Measurements from ENCODE around the gene PROK1.

PROK1 gene

GRCh38 chr1:110480356-110481096, 29.6 kb downstream of the PROK1 start:
- TF ChIP-seq POLR2A (IDR thresholded peaks at IDR 0.05; ENCODE audit: low read depth, low read length) = no peak
- no peak for DNase-seq (ENCODE audit: insufficient read length, low spot score)
- no peak for FAIRE-seq

DNA sequence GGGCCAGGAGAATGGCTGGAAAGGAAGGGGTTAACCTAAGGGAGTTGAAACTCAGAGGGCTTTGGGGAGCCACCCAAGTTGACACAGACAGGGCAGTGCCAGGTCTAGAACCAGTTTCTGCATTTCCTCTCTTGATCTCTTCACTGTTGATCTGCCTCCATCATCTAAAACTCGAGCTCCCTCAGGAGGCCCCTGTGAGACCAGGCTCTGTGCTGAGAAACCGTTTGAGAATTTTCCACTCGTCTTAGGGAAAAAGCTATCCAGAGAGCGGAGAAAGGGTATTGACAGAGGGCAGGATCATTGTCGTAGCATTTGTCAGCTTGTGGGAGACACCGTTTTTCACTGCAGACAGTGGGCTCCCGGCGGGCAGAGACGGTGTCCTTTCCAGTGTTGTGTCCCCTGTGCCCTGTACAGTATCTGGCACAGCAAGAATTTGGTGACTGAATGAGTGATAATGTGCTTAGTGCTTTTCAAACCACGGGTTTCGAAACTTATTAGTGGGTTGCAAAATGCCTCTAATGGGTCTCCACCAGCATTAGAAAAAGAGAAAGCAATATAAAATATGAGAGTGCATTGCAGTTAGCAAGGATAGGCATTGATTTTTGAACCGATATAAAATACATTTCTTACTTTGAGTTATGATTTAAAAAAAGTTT, 31.1 kb downstream of the PROK1 start:
- no peak for TF ChIP-seq POLR2A (IDR thresholded peaks at IDR 0.05; ENCODE audit: low read depth, low read length)
- FAIRE-seq (no peak), DNase-seq (ENCODE audit: insufficient read length, low spot score) (no peak)

GRCh38 chr1:110482662-110483307, 31.8 kb downstream of the PROK1 start:
- FAIRE-seq = no peak
- no peak for DNase-seq (ENCODE audit: insufficient read length, low spot score)

DNA sequence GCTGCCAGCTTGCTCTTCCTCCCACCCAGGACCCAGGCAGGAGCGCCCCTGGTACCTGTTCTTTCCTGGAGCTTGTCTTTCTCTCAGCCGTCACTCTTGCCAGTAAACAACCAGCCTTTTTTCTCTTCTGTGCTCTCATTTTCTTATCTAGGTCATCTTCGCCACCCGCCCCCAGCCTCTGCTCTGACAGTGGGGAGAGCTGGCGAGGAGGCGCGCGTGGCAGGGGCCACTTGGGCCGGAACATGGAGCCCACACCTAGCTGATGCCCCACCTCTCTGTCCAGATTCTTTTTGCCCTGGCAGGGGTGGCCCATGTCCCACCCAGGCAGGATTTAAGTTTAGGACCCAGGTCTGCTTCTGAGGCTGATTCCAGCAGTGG, 32.3 kb downstream of the PROK1 start:
- FAIRE-seq = no peak
- DNase-seq (ENCODE audit: insufficient read length, low spot score) = no peak
- TF ChIP-seq POLR2A (IDR thresholded peaks at IDR 0.05; ENCODE audit: low read depth, low read length) = no peak

More at GRCh38 chr1:110482662-110483307, 31.8 kb downstream of the PROK1 start:
- no peak for TF ChIP-seq POLR2A (IDR thresholded peaks at IDR 0.05; ENCODE audit: low read depth, low read length)

DNA sequence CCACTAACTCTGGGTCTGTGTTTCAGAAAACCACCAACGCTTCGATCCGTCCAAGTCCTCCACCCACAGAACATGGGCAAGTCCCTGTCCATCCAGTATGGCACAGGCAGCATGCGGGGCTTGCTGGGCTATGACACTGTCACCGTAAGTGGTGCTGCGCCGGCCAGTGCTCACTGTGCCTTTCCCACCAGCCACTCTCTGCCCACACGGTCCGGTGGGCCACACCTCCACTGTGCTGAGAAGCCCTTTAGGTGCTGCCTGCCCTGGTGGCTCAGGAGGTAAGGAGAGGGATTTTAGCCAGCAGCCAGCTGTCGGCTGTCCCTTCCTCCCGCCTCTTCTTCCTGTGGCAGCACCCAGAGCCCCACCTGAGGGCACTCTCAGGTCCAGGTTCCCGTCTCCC, 33.9 kb downstream of the PROK1 start:
- FAIRE-seq = no peak
- no peak for DNase-seq (ENCODE audit: insufficient read length, low spot score)
- TF ChIP-seq POLR2A (IDR thresholded peaks at IDR 0.05; ENCODE audit: low read depth, low read length) = no peak

GRCh38 chr1:110485725-110486124, 34.8 kb downstream of the PROK1 start:
- FAIRE-seq (no peak), DNase-seq (ENCODE audit: insufficient read length, low spot score) (no peak)
- TF ChIP-seq POLR2A (IDR thresholded peaks at IDR 0.05; ENCODE audit: low read depth, low read length) = no peak

GRCh38 chr1:110487726-110488125, 36.8 kb downstream of the PROK1 start:
- FAIRE-seq (no peak), DNase-seq (ENCODE audit: insufficient read length, low spot score) (no peak)
- no peak for TF ChIP-seq POLR2A (IDR thresholded peaks at IDR 0.05; ENCODE audit: low read depth, low read length)

GRCh38 chr1:110488161-110488560, 37.2 kb downstream of the PROK1 start:
- TF ChIP-seq POLR2A (IDR thresholded peaks at IDR 0.05; ENCODE audit: low read depth, low read length) = no peak
- no peak for DNase-seq (ENCODE audit: insufficient read length, low spot score)
- FAIRE-seq = no peak

DNA sequence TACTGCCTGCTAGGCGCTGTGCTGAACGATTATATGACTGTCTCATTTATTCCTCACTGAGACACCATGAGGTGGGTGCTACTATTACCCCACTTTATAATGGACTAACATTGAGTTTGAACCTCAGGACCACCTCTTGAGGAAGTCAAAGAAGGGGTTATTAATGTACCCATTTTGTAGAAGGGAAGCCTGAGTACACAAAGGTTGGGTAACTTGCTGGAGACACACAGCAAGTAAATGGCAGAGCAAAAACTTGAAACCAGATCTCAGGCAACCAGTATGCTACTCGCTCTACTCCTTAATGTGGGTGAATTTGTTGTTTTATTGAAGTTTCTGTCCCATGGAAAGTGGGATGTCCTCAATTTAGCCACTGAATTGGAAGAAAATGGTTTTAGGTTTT, 37.9 kb downstream of the PROK1 start:
- TF ChIP-seq POLR2A (IDR thresholded peaks at IDR 0.05; ENCODE audit: low read depth, low read length) = no peak
- no peak for DNase-seq (ENCODE audit: insufficient read length, low spot score)
- no peak for FAIRE-seq

DNA sequence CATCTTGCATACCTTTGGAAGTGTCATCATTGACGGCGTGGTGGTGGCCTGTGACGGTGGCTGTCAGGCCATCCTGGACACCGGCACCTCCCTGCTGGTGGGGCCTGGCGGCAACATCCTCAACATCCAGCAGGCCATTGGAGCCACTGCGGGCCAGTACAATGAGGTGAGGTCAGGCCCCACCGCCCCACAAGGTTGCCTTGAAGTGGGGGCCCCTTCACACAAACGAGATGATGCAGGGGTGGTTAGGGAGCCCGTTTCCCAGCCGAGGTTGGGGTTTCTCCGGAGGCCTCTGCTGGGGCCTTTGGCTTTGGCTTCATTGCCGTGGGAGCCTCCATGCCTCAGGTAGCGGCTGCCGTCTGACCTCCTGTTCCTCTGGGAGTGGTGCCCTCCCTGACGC, 38.5 kb downstream of the PROK1 start:
- no peak for TF ChIP-seq POLR2A (IDR thresholded peaks at IDR 0.05; ENCODE audit: low read depth, low read length)
- no peak for DNase-seq (ENCODE audit: insufficient read length, low spot score)
- no peak for FAIRE-seq

DNA sequence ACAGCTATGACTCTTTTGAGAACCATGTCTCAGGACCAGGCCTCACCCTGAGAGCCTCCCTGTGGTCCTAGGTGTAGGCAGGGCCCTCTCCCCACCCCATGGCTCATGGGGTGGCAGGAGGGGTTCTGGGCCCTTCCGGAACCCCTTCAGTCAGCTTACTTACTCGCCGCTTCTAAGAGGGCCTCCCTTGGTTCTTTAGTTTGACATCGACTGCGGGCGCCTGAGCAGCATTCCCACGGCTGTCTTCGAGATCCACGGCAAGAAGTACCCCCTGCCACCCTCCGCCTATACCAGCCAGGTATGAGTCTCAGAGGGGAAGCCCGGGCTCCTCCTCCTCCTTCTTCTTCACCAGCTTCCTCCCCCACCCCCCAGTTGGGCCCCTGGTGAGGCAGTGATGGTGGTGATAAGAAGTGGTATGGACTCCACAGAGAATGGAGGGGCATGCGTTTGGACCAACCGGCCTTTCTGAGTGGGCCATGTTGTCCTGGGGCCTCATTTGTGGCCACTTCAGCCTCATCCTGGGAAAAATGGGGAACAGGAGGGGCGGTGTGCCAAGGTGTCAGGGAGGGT, 39.1 kb downstream of the PROK1 start:
- no peak for DNase-seq (ENCODE audit: insufficient read length, low spot score)
- FAIRE-seq = no peak
- no peak for TF ChIP-seq POLR2A (IDR thresholded peaks at IDR 0.05; ENCODE audit: low read depth, low read length)

DNA sequence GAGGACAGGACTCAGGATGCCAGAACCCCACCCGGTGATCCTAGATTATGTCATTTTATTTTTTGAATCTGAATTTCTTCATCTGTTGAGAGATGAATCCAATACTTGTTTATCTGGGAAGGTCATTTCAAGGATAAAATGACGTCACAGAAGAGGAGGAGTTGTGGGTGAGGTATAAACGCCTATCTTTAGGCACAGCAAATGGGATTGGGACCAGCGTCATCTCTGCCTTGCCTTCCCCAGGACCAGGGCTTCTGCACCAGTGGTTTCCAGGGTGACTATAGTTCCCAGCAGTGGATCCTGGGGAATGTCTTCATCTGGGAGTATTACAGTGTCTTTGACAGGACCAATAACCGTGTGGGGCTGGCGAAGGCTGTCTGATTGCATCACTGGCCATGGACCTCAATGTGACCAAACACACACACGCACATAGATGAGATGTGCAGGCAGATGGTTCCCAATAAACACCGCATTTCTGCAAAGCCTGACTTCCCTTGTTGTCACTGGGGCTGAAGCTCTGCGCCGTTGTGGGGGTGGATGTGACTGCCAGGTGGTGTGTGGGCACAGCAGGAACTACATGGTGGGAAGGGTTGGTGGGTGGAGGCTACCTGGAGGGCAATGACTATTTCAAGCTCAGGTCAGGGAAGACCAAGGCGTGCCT, 40.0 kb downstream of the PROK1 start:
- no peak for TF ChIP-seq POLR2A (IDR thresholded peaks at IDR 0.05; ENCODE audit: low read depth, low read length)
- DNase-seq (ENCODE audit: insufficient read length, low spot score) = no peak
- no peak for FAIRE-seq

DNA sequence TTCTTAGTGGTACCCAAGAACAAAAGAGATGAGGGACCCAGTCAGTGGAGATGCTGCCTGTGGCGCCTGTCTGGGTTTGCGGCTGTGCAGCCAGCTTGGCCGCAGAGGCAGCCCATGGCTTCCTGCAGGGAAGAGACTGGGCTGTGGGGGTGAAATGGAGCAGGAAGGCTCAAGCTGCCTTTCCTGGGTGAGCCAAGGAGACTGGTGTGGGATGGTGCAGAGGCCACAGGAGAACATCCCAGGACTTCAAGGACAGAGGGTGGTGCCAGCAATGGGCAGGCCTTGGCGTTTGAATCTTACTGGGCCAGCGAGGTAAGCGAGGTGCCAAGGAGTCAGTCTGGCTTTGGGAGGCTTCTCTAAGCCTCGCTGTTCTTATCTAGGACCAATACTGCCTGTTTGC, 41.6 kb downstream of the PROK1 start:
- DNase-seq (ENCODE audit: insufficient read length, low spot score) (no peak), FAIRE-seq (no peak)
- no peak for TF ChIP-seq POLR2A (IDR thresholded peaks at IDR 0.05; ENCODE audit: low read depth, low read length)
